ENCODE measurements around the gene JARID2. TPM values are rescaled to one million over a fixed set of nuclear protein-coding genes. Genes with fewer than 3 reads are reported as not detected.

The JARID2 gene
- total and polyA plus RNA-seq, 9 of the 15 experiments (the other 6 are each of a cell fraction or from before 2014, with no cell fraction given) = 5.0 to 29.0 (median 15.6) TPM

DNA sequence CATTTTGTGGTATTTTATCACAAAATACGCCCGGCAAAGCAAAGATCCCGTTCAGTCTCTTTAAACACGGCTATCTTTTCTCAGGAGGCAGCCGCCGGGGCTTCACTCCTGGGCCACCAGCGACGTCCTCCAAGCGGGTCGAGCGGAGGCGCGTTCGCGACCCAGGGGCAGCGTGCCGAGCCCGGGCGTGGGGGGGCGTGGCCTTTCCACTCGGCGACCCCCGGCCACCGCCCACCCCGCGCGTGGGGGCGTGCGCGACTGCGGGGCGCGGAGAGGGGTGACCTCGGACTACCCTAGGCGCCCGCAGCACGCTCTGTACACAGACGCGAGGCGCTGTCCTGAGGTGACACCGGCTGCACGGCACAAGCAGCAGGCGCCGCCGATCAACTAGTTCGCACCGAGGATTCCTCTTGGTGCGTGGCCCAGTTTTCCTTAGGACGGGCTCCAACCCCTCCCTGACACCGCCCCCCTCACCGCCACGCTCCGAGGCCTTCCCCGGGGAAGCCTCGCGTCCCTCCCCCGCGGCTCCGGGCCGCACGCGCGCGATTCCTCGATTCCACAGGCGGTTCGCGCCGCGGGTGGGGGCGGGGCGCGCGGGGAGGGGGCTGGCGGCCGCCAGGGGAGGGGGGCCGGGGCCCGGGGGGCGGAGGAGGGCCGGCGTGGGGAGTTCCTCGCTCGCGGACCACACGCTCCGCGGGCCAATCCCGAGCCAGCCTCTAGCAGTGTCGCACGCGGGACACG, 1.1 kb upstream of the JARID2 start (continued):
- TF ChIP-seq CLOCK (CRISPR knock-in tag; IDR thresholded peaks at IDR 0.05; ENCODE audit: borderline replicate concordance) = no peak
- TF ChIP-seq ZNF561 (CRISPR knock-in tag; conservative IDR thresholded peaks at IDR 0.05) = no peak
- no peak for TF ChIP-seq BMI1 (IDR thresholded peaks at IDR 0.05; ENCODE audit: low read length)
- no peak for TF ChIP-seq ZBTB34 (CRISPR knock-in tag; IDR thresholded peaks at IDR 0.05)
- no peak for TF ChIP-seq ARHGAP35 (IDR thresholded peaks at IDR 0.05; ENCODE audit: partially characterized antibody)
- no peak for TF ChIP-seq NFRKB (IDR thresholded peaks at IDR 0.05; ENCODE audit: low read depth)
- peak; percentile 57; the same call in 1 of the 2 replicates for TF ChIP-seq SOX6 (IDR thresholded peaks at IDR 0.05)
- TF ChIP-seq CEBPB (tag; IDR thresholded peaks at IDR 0.05) = no peak
- no peak for TF ChIP-seq TCF7 (IDR thresholded peaks at IDR 0.05; ENCODE audit: borderline replicate concordance)
- no peak for TF ChIP-seq DIDO1 (tag; IDR thresholded peaks at IDR 0.05; ENCODE audit: low read depth)
- TF ChIP-seq SP2 (IDR thresholded peaks at IDR 0.05; ENCODE audit: extremely low read depth, low read depth, low read length, poor library complexity, severe bottlenecking) = no peak
- TF ChIP-seq EGR1 (conservative IDR thresholded peaks at IDR 0.05) = peak; percentile 19; the same call in 1 of the 2 replicates
- TF ChIP-seq SIX5 (IDR thresholded peaks at IDR 0.05; ENCODE audit: borderline replicate concordance in 1 of 2, insufficient read depth in 1 of 2, low read depth in 1 of 2, low read length in 2 of 2) = no peak
- no peak for TF ChIP-seq MAFF (IDR thresholded peaks at IDR 0.05; ENCODE audit: low read length)
- TF ChIP-seq ZNF184 (CRISPR knock-in tag; IDR thresholded peaks at IDR 0.05) = no peak
- TF ChIP-seq ZFX (CRISPR knock-in tag; IDR thresholded peaks at IDR 0.05) = peak; percentile 70
- TF ChIP-seq, protein P1, sequence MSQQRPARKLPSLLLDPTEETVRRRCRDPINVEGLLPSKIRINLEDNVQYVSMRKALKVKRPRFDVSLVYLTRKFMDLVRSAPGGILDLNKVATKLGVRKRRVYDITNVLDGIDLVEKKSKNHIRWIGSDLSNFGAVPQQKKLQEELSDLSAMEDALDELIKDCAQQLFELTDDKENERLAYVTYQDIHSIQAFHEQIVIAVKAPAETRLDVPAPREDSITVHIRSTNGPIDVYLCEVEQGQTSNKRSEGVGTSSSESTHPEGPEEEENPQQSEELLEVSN (IDR thresholded peaks at IDR 0.05; ENCODE audit: borderline replicate concordance in 1 of 2, extremely low read depth in 1 of 2, insufficient read depth in 1 of 2, insufficient read length in 1 of 2, low read depth in 1 of 2, low read length in 1 of 2, poor library complexity in 1 of 2, severe bottlenecking in 1 of 2) = peak; percentile 68 to 86
- TF ChIP-seq SIN3A (IDR thresholded peaks at IDR 0.05; ENCODE audit: borderline replicate concordance in 2 of 2, control insufficient read depth in 1 of 2, low read depth in 2 of 2, low read length in 2 of 2) = peak in 1 of 2 experiments; percentile 57; a peak in 1 of 4 replicates
- no peak for TF ChIP-seq RHOXF2B (CRISPR knock-in tag; conservative IDR thresholded peaks at IDR 0.05)
- TF ChIP-seq, protein P2, sequence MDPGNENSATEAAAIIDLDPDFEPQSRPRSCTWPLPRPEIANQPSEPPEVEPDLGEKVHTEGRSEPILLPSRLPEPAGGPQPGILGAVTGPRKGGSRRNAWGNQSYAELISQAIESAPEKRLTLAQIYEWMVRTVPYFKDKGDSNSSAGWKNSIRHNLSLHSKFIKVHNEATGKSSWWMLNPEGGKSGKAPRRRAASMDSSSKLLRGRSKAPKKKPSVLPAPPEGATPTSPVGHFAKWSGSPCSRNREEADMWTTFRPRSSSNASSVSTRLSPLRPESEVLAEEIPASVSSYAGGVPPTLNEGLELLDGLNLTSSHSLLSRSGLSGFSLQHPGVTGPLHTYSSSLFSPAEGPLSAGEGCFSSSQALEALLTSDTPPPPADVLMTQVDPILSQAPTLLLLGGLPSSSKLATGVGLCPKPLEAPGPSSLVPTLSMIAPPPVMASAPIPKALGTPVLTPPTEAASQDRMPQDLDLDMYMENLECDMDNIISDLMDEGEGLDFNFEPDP (CRISPR knock-in tag; IDR thresholded peaks at IDR 0.05) = 0 out of 2 replicates have a peak, but pooled peaks have one; percentile 86
- no peak for TF ChIP-seq HNRNPL (IDR thresholded peaks at IDR 0.05; ENCODE audit: low read depth, low read length)

All from K562 (cell line).